ENCODE results near the gene NFE2L2. TPM values are rescaled to one million over a fixed set of nuclear protein-coding genes. Genes with fewer than 3 reads are reported as not detected.

The NFE2L2 gene
- total RNA-seq, 1 donor from 2014 or later, result 89.3 TPM

DNA sequence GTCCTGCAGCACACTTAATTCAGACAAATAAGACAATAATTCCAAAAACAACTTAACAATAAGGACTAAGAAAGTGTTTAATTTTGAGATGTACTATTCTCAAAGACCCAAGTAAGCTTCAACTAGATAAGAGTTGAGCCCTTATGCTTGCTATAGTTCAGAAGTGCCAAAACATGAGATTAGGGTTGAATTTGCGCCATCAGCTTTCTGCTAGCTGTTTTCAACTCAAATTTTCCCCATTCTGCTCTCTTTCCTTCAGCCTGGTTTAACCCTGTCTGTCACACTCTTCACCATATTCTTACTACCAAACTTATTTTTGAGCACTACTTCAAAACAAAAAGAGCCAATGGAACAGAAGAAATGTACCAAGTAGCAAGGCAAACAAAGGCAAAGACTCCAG, 4.1 kb downstream of the NFE2L2 start:
- Mint-ChIP-seq H3K4me1 (peaks cover 67% of the 10 kb centered on the region), H3K9me3 (peaks cover 2% of the 10 kb centered on the region), H3K36me3 (ENCODE audit: low read depth) (peaks cover 44% of the 10 kb centered on the region), H3K27me3 (no peaks in the 10 kb centered on the region), H3K27ac (peak overlapping the region; percentile 2), H3K4me3 (peak overlapping the region; percentile 5)
- DNase-seq, result no peak
- no peak for ATAC-seq (ENCODE audit: low read depth)
- CTCF ChIA-PET, result interaction anchor here (2.1 kb wide), 1 partner anchor 95 kb away, joined by 7 read pairs; no protein-coding TSS in a partner anchor
- TF ChIP-seq, protein P1, sequence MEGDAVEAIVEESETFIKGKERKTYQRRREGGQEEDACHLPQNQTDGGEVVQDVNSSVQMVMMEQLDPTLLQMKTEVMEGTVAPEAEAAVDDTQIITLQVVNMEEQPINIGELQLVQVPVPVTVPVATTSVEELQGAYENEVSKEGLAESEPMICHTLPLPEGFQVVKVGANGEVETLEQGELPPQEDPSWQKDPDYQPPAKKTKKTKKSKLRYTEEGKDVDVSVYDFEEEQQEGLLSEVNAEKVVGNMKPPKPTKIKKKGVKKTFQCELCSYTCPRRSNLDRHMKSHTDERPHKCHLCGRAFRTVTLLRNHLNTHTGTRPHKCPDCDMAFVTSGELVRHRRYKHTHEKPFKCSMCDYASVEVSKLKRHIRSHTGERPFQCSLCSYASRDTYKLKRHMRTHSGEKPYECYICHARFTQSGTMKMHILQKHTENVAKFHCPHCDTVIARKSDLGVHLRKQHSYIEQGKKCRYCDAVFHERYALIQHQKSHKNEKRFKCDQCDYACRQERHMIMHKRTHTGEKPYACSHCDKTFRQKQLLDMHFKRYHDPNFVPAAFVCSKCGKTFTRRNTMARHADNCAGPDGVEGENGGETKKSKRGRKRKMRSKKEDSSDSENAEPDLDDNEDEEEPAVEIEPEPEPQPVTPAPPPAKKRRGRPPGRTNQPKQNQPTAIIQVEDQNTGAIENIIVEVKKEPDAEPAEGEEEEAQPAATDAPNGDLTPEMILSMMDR (IDR thresholded peaks at IDR 0.05), result no peak
- intact Hi-C loops (cut with micrococcal nuclease), result loop anchor here (5.0 kb wide), 1 partner anchor 33 kb away; no protein-coding TSS in a partner anchor
- POLR2A ChIA-PET, result interaction anchor here (0.5 to 7.8 kb wide), 4 partner anchors 10 to 47 kb away, joined by 3 to 212 read pairs (median 6); partner anchors contain the start of gene HNRNPA3

DNA sequence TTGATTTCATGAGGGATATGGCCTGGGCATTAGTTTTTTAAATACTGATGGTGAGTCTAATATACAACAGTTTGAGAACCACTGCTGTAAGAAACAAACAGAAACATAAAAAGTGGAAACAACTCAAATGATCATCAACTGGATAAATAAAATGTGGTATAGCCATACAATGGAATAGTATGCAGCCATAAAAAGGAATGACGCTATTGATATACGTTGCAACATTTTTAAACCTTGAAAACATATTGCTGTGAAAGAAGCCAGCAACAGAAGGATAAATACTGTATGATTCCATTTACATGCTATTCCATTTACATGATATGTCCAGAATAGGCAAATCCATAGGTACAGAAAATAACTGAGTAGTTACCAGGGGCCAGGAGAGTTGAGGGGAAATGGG, 6.5 kb downstream of the NFE2L2 start:
- Mint-ChIP-seq H3K36me3 (ENCODE audit: low read depth) (peaks cover 51% of the 10 kb centered on the region), H3K27me3 (no peaks in the 10 kb centered on the region), H3K4me1 (peaks cover 83% of the 10 kb centered on the region), H3K4me3 (no peak overlapping the region), H3K9me3 (peaks cover 2% of the 10 kb centered on the region), H3K27ac (no peak overlapping the region)
- TF ChIP-seq, protein P1 (IDR thresholded peaks at IDR 0.05), result no peak
- CTCF ChIA-PET, result no interaction called here
- DNase-seq, result no peak
- POLR2A ChIA-PET, result no interaction called here
- ATAC-seq (ENCODE audit: low read depth), result no peak
- intact Hi-C loops (cut with micrococcal nuclease), result no loop called here

DNA sequence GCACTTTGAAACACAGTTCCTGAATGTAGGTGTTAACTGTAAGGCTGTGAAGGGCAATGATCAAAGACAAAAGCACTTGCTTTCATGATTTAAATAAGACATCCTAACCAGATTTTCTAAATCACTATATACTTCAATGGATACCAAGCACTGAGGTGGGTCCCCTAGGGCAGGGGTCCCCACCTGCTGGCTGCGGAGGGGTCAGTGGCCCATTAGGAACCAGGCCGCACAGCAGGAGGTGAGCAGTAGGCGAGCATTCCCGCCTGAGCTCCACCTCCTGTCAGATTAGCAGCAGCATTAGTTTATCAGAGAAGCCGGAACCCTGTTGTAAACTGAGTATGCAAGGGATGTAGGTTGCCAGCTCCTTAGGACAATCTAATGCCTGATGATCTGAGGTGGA, 7.1 kb downstream of the NFE2L2 start:
- ATAC-seq (ENCODE audit: low read depth) (no peak), DNase-seq (no peak)
- ChIA-PET POLR2A (no interaction called here), CTCF (no interaction called here)
- peaks cover 54% of the 10 kb centered on the region for H3K36me3 Mint-ChIP-seq (ENCODE audit: low read depth)
- H3K9me3 Mint-ChIP-seq, result peaks cover 2% of the 10 kb centered on the region
- no peak overlapping the region for H3K4me3 Mint-ChIP-seq
- TF ChIP-seq, protein P1 (IDR thresholded peaks at IDR 0.05), result no peak
- H3K4me1 Mint-ChIP-seq, result peaks cover 86% of the 10 kb centered on the region
- H3K27ac Mint-ChIP-seq, result peak overlapping the region; percentile 56
- H3K27me3 Mint-ChIP-seq, result no peaks in the 10 kb centered on the region
- intact Hi-C loops (cut with micrococcal nuclease), result loop anchor here (2.0 kb wide), 1 partner anchor 855 kb away; the partner anchor contains the start of gene RBM45

DNA sequence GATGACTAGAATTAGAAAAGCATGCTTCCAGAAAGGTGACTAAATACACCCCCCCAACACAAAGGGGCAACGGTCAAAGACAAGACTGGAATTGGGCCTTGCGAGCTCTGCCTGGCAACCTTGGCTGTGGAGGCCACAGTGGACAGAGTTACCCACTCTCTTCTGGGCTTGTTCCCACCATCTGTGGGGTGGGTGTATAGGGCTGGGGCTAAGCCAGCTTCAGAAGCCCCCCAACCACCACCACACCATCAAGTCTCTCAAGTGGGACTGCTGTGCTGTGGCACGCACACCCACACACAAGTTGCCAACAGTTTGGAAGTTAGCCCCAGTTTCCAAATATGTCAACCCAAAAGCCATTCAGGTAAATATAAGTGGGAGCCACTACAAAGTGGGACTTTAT, 7.8 kb downstream of the NFE2L2 start:
- DNase-seq, result no peak
- Mint-ChIP-seq H3K36me3 (ENCODE audit: low read depth) (peaks cover 54% of the 10 kb centered on the region), H3K27me3 (no peaks in the 10 kb centered on the region)

DNA sequence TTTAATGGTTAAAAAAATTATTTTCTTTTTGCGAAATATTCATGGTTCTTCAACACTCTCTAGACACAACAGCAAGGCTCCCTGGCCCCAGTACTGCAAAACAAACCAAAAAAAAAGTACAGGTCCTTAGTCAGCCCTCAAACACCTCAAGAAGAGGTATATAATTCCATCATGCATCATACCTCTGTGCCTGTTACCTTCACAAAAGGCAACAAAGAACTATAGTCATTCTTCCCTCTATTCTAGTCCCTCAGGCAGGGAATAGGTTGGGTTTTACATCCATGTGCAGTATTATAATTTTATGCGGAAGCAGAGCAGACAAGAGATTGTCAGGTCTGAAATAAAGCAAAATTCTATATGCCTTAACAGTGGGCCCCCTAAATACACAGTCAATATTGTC, 8.5 kb downstream of the NFE2L2 start:
- Mint-ChIP-seq H3K4me1 (peaks cover 86% of the 10 kb centered on the region), H3K9me3 (peaks cover 2% of the 10 kb centered on the region), H3K4me3 (no peak overlapping the region), H3K36me3 (ENCODE audit: low read depth) (peaks cover 59% of the 10 kb centered on the region), H3K27ac (no peak overlapping the region), H3K27me3 (no peaks in the 10 kb centered on the region)
- ATAC-seq (ENCODE audit: low read depth) (no peak), DNase-seq (no peak)
- POLR2A ChIA-PET, result interaction anchor here (0.6 to 3.8 kb wide), 2 partner anchors 8 to 1195 kb away, joined by 3 to 22 read pairs; partner anchors contain the start of genes NFE2L2, PJVK and PRKRA
- TF ChIP-seq, protein P1 (IDR thresholded peaks at IDR 0.05), result no peak
- intact Hi-C loops (cut with micrococcal nuclease), result loop anchor here (2.0 kb wide), 1 partner anchor 857 kb away; the partner anchor contains the start of gene RBM45
- CTCF ChIA-PET, result interaction anchor here (2.0 kb wide), 1 partner anchor 7 kb away, joined by 6 read pairs; no protein-coding TSS in a partner anchor

More for the DNA sequence above, 7.8 kb downstream of the NFE2L2 start:
- TF ChIP-seq, protein P1 (IDR thresholded peaks at IDR 0.05), result no peak
- ATAC-seq (ENCODE audit: low read depth), result no peak
- ChIA-PET CTCF (no interaction called here), POLR2A (interaction anchor here (0.5 kb wide), 1 partner anchor 31 kb away, joined by 3 read pairs; no protein-coding TSS in a partner anchor)
- no peak overlapping the region for H3K4me3 Mint-ChIP-seq
- intact Hi-C loops (cut with micrococcal nuclease), result loop anchor here (2.0 kb wide), 1 partner anchor 856 kb away; the partner anchor contains the start of gene RBM45
- H3K27ac Mint-ChIP-seq, result no peak overlapping the region
- H3K4me1 Mint-ChIP-seq, result peaks cover 86% of the 10 kb centered on the region
- peaks cover 2% of the 10 kb centered on the region for H3K9me3 Mint-ChIP-seq
